Activated CD4-positive, alpha-beta memory T cell treated with anti-CD3 and anti-CD28 coated beads, Interleukin-2, amount 10 ng/mL, durations not matched to agents 7 days and 5 days (primary cell): ENCODE results near the gene ARHGEF40. TPM values are rescaled to one million over a fixed set of nuclear protein-coding genes. Genes with fewer than 3 reads are reported as not detected.

Experiments used
- total RNA-seq, 2 experiments: library from RNA; stranded (reverse); gene quantifications; one replicate each; pipeline ENCODE4 v1.2.3, GENCODE V29; 2021

ARHGEF40 gene
- total RNA-seq, 2 experiments from 2014 or later = 0.18 to 0.28 TPM

Other genes with a start within 250 kb of the ARHGEF40 start
- not detected for gene RNASE3, start 178.9 kb upstream of the ARHGEF40 start, total RNA-seq
- not detected for gene RNASE2, start 114.8 kb upstream of the ARHGEF40 start, total RNA-seq
- 10 to 100 TPM; 81.9 to 82.0 TPM for gene METTL17, start 80.3 kb upstream of the ARHGEF40 start, total RNA-seq
- not detected for gene SLC39A2, start 71.0 kb upstream of the ARHGEF40 start, total RNA-seq
- 1 to 10 TPM; 8.3 to 8.5 TPM for gene NDRG2, start 45.2 kb upstream of the ARHGEF40 start, total RNA-seq
- not detected for gene TPPP2, start 40.1 kb upstream of the ARHGEF40 start, total RNA-seq
- gene RNASE13, start 35.5 kb upstream of the ARHGEF40 start, total RNA-seq = not detected
- gene RNASE7, start 27.9 kb upstream of the ARHGEF40 start, total RNA-seq = not detected
- gene RNASE8, start 12.5 kb upstream of the ARHGEF40 start, total RNA-seq = not detected
- gene ZNF219, start 28.4 kb downstream of the ARHGEF40 start, total RNA-seq = 1 to 10 TPM; 5.3 to 5.8 TPM
- gene TMEM253, start 30.8 kb downstream of the ARHGEF40 start, total RNA-seq = not detected
- gene OR5AU1, start 85.8 kb downstream of the ARHGEF40 start, total RNA-seq = not detected
- gene HNRNPC, start 199.1 kb downstream of the ARHGEF40 start, total RNA-seq = 100 to 1,000 TPM; 689 to 710 TPM
- not detected for gene RPGRIP1, start 209.8 kb downstream of the ARHGEF40 start, total RNA-seq